Measurements from ENCODE around the gene RPS2.
"Not testable (repeated sequence)": the region's sequence is repeated elsewhere in the genome, so short reads cannot be mapped to it uniquely, and the experiment has no call there.

RPS2 gene

GRCh38 chr16:1964506-1965395 lies at the start of gene RPS2:
TSS of gene RPS2 (minus strand) at chr16:1964826. CDS start at chr16:1964625, 201 bp downstream.
- peak; percentile 97 for DNase-seq (ENCODE audit: low read depth, low spot score)

- DNase-seq (ENCODE audit: low read depth, low spot score): no peak
Measured at GRCh38 chr16:2013527-2013926, 48.9 kb upstream of the RPS2 start.

DNA sequence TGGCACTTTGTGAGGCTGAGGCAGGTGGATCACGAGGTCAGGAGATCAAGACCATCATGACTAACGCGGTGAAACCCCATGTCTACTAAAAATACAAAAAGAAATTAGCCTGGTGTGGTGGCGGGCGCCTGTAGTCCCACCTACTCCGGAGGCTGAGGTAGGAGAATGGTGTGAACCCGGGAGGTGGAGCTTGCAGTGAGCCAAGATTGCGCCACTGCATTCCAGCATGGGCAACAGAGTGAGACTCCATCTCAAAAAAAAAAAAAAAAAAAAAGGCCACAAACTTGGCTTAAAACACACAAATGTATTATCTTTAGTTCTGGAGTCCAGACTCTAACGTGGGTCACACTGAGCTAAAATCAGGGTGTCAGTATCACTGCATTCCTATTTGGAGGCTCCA lies 47.1 kb upstream of the RPS2 start:
- DNase-seq (ENCODE audit: low read depth, low spot score): not testable (repeated sequence)

DNA sequence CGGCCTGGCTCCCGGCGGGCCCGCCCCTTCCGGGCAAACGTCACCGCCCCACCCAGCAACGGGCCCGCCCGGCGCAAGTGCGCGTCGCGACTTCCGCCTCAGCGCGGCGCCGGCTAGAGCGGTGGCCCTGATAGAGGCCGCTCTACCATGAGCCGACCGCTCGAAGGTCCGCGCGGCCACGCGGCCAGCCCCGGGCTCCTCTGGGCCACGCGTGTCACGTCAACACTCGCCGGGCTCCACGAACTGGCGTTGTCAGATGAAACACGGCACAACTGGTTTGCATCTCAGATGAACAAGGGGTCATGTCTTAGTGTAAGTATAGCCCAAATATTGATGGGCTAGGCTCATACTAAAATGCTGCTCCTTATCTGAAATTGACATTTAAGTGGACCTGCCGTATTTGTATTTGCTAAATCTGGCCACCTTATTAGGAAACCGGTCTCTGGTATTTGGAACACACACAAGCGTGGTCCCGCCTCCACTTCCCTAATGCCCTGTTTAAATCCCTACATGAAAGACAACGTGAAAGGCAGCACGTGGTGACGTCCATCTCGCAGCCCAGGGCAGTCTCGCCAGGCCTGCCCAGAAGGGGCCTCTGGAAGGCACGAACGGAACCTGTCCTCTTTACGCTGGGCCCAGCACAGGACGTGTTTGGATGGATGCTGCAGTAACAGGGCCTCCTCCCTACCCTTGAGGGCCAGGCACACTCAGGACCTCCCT lies 45.3 kb upstream of the RPS2 start, which contains the start of gene ZNF598:
Gene ZNF598, minus strand, starts transcription at position 31 of the 720 bp plus-strand sequence.
- peak; percentile 51 for DNase-seq (ENCODE audit: low read depth, low spot score)

DNA sequence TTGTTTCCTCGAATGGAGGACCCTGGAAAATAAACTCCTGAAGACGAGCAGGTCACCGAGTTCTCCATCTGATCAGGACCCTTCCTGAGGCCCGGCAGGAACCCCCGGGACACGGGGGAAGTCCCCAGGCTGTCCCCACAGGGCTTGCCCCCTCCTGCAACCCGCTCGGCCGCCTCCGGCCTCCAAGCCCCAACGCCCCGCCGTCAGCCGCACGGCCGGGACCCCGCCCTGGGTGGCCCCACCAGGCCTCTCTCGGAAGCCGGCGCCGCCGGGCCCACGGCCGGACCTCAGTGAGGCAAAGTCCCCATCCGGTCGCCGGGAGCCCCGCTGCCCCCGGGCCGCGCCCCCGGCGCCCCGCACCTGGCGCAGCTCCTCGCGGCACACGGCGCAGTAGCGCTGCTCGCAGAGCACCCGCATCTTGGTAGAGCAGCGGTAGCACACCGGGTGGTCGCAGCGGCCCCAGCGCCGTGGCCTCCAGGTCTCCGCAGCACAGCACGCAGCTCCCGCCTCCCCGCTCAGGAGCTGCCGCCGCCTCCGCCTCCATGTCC lies 44.6 kb upstream of the RPS2 start:
- no peak for DNase-seq (ENCODE audit: low read depth, low spot score)

GRCh38 chr16:2008631-2009163 lies 44.1 kb upstream of the RPS2 start:
- no peak for DNase-seq (ENCODE audit: low read depth, low spot score)

GRCh38 chr16:2008009-2008526 lies 43.4 kb upstream of the RPS2 start:
- no peak for DNase-seq (ENCODE audit: low read depth, low spot score)

GRCh38 chr16:2007081-2007836 lies 42.6 kb upstream of the RPS2 start:
- DNase-seq (ENCODE audit: low read depth, low spot score): no peak

DNA sequence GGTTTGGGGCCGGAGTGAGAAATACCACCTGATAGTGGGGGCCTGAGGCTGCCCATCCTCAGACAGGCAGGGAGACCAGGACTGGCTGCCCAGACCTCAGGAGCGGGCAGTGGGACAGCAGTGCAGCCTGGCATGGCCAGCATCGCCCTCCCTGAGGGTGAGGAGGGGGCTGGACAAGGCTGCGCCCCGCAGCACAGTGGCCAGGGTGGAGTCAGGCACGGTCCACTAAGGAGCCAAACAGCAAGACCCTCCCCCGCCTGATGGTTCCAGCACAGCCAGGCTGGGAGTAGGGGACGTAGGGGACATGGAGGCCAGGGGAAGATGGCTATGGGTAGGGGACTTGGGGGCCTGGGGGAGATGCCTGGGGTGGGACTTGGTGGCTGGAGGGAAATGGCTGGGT lies 41.7 kb upstream of the RPS2 start:
- DNase-seq (ENCODE audit: low read depth, low spot score): no peak

DNA sequence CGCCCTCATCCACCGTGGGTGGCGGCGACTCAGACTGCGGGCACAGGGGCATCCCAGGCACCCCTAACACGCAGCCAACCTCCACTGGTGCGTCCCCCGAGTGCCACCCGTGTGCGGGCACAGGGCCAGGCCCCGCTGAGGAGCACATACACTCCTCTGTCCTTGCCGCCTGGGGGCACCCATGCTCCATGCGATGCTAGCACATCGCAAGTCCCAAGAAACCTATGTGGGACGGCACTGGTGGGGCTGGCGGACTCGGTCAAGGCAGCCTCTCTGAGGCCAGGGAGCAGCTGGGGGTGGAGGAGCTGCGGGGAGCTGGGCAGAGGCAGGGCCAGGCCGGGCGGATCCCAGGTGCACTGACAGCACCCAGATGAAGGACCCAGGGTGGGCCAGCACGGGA lies 41.0 kb upstream of the RPS2 start:
- DNase-seq (ENCODE audit: low read depth, low spot score): no peak

DNA sequence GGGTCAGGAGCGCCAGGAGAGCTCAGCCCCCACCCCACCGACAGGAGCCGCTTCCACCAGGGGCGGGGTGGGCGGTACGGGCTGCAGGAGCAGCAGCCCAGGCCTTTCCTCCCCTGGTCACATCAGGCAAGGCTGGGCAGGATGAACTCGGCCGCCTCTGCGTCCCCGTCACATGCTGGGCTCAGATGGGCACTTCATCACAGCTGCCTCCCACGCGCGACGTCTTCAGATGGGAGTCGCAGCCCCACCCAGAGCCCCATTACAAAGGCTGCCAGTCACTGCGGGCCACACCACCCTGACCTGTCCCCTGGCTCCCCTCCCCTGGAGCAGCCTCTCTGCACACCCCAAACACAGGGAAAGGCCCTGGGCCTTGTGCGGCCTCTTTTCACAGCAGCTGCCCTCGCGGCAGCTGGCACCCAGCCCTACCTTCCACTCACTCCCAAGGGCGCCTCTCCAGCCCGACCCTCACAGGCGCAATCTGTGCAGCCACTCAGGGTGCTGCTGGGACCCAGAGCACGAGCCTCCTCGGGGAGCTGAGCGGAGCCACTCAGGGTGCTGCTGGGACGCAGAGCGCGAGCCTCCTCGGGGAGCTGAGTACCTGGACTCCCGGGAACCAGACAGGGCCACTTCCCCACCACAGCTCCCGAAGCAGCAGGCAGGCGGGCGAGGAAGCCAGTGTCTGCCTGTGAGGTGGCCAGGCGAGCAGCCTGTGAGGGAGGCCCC lies 40.3 kb upstream of the RPS2 start:
- no peak for DNase-seq (ENCODE audit: low read depth, low spot score)

DNA sequence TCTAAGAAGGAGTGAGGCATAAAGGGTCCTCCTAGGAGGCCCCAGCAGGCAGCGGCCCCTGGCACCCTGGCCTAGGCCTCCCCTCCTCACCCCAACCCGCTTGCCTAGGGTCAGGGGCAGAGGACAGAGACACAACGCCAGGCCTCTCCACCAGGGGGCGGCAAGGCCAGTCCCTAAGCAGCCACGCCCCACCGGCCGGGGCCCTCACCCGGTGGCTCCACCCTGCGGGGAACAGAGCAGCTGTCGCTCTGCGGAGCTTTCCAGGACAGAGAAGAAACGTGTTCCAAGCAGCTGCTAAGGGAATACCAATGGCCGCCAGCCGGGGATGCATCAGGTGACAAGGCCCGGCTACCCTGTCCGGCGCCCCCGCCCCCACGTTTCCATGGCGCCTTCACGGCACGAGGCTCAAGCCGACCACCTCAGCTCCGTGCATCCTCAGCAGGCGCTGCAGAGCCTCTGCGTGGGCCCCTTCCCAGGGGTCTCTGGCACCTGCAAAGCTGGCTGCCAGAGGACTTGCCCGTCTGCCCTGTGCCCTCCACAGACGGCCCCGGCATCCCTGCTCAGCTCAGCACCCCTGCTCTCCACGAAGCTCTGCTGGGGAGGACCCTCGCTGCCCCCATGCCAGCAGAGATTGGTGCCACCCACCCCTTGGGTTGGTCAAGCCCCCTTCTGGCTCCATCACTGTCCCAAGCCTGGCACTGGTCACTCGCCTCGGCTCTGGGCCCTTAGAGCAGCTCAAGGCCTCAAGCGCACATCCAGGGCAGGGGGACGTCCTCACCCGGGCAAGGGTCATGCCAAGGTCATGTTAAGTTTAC lies 39.4 kb upstream of the RPS2 start:
- DNase-seq (ENCODE audit: low read depth, low spot score): peak; percentile 61

GRCh38 chr16:2003231-2003826 lies 38.7 kb upstream of the RPS2 start:
- DNase-seq (ENCODE audit: low read depth, low spot score): no peak

- no peak for DNase-seq (ENCODE audit: low read depth, low spot score)
Measured at GRCh38 chr16:2002406-2003230, 38.0 kb upstream of the RPS2 start.

GRCh38 chr16:2001456-2002355 lies 37.1 kb upstream of the RPS2 start:
- no peak for DNase-seq (ENCODE audit: low read depth, low spot score)

DNA sequence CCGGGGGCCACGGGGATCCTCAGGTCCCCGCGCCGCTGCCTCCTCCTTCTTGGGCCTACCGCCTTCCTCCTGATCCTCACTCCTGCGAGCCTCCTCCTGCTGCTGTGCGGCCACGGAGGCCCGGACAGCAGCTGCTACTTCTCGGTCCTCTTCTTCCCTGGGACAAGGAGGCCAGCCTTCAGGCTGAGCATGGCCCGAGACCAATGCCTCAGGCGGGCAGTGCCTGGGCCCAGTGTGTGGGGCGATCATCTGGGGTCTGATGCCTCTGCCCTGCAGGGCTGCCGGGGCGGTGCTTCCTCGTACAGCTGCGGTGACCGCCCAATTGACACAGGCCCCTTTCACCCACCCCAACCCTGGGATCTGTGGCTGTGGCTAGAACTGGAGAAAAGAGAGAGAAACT lies 36.4 kb upstream of the RPS2 start:
- no peak for DNase-seq (ENCODE audit: low read depth, low spot score)

DNA sequence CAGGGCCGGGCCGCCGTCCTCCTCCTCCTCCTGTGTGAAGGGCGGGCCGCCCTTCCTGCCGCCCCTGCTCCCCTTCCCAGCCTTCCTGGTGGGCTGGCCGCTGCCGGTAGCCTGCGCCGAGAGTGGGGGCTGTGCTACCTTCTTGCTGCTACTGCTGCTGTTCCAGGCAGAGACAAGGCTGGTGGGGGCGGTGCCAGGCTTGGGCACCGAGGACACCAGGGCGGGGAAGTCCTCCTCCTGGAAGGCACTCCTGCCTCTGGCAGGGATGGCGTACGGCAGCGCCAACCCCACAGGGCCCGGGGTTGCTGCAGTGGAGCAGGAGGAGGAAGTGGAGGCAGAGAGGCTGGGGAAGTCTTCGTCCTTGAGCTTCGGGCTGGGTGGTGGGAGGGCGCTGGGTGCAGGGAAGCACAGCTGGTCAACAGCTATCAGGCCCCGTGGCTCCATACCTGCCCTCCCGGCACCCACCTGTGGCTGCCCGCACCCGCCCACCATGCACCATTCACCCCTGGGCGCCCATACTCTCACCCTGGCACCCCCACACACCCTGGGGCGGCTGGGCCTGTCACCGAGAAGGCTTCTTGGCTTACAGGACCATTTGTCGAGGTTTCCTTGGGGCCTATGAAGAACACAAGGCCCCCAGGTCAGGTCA lies 35.4 kb upstream of the RPS2 start:
- no peak for DNase-seq (ENCODE audit: low read depth, low spot score)
